OCI-M1 (cell line): ENCODE data around the gene ADGRD1.

ENCODE experiments used
- DNase-seq: peaks from one replicate; lab custom pipeline; 2025; lab: John Stamatoyannopoulos, UW

ADGRD1 gene

GRCh38 chr12:131164096-131164872, 210.6 kb downstream of the ADGRD1 start:
- no peak for DNase-seq

GRCh38 chr12:131166717-131167116, 213.0 kb downstream of the ADGRD1 start:
- DNase-seq = no peak

GRCh38 chr12:131167334-131167733, 213.6 kb downstream of the ADGRD1 start:
- DNase-seq = peak; percentile 7

- no peak for DNase-seq
Measured at GRCh38 chr12:131171029-131171428, 217.3 kb downstream of the ADGRD1 start.

GRCh38 chr12:131174901-131175300, 221.2 kb downstream of the ADGRD1 start:
- DNase-seq = no peak

GRCh38 chr12:131176266-131176665, 222.6 kb downstream of the ADGRD1 start:
- DNase-seq = no peak

- no peak for DNase-seq
Measured at GRCh38 chr12:131176926-131177325, 223.2 kb downstream of the ADGRD1 start.

GRCh38 chr12:131177599-131177998, 223.9 kb downstream of the ADGRD1 start:
- no peak for DNase-seq

GRCh38 chr12:131187602-131188001, 233.9 kb downstream of the ADGRD1 start:
- DNase-seq = no peak

- no peak for DNase-seq
Measured at GRCh38 chr12:131188131-131189050, 234.7 kb downstream of the ADGRD1 start.

- DNase-seq = no peak
Measured at GRCh38 chr12:131189781-131190180, 236.1 kb downstream of the ADGRD1 start.

GRCh38 chr12:131190965-131191364, 237.3 kb downstream of the ADGRD1 start:
- no peak for DNase-seq
